Neural cell (in vitro differentiated cells): ENCODE data around the gene HELZ. TPM values are rescaled to one million over a fixed set of nuclear protein-coding genes. Genes with fewer than 3 reads are reported as not detected.

Experiments used
- H2AFZ ChIP-seq: fragments of 200-600, 300-800 bp; sonication (generic), shearing (Covaris generic); 2 replicates; pipeline ENCODE4 v1.6.0; 2014; ENCODE audit warnings: low read depth, mild to moderate bottlenecking, antibody characterized with exemption, low read length, moderate library complexity
- H3F3A ChIP-seq: fragments of 200-600 bp; shearing (Covaris generic); 2 replicates; pipeline ENCODE4 v1.6.1; 2016; ENCODE audit warnings: mild to moderate bottlenecking, moderate library complexity, mixed read lengths, antibody characterized with exemption, low read length; ENCODE audit not compliant: insufficient read depth, poor library complexity, severe bottlenecking
- H3K27ac ChIP-seq: fragments of 200-600, 300-800 bp; sonication (generic), shearing (Covaris generic); 2 replicates; pipeline ENCODE4 v1.5.1; 2014; ENCODE audit warnings: mild to moderate bottlenecking, low read length, moderate library complexity
- H3K27me3 ChIP-seq: fragments of 300-800, 200-600 bp; sonication (generic), shearing (Covaris generic); 2 replicates; pipeline ENCODE4 v1.6.0; 2014; ENCODE audit warnings: mild to moderate bottlenecking, low read depth, low read length, moderate library complexity; ENCODE audit not compliant: insufficient read depth
- H3K36me3 ChIP-seq: fragments of 300-800, 200-600 bp; sonication (generic), shearing (Covaris generic); 2 replicates; pipeline ENCODE4 v1.5.1; 2014; ENCODE audit warnings: mild to moderate bottlenecking, antibody characterized with exemption, low read length, moderate library complexity; ENCODE audit not compliant: insufficient read depth
- H3K4me2 ChIP-seq: fragments of 300-800, 200-600 bp; sonication (generic), shearing (Covaris generic); 2 replicates; pipeline ENCODE4 v1.6.0; 2014; ENCODE audit warnings: mild to moderate bottlenecking, low read length
- H3K4me3 ChIP-seq: fragments of 300-800, 200-600 bp; sonication (generic), shearing (Covaris generic); 2 replicates; pipeline ENCODE4 v1.5.1; 2014; ENCODE audit warnings: mild to moderate bottlenecking, low read length, moderate library complexity
- H3K79me2 ChIP-seq: fragments of 200-600 bp; shearing (Covaris generic); replicated peaks from 2 replicates; pipeline ENCODE4 v1.6.0; 2014; ENCODE audit warnings: mild to moderate bottlenecking, low read length, moderate library complexity; ENCODE audit not compliant: insufficient read depth
- H3K9ac ChIP-seq: fragments of 300-800, 200-600 bp; sonication (generic), shearing (Covaris generic); 2 replicates; pipeline ENCODE4 v1.6.1; 2016; ENCODE audit warnings: mild to moderate bottlenecking, low read length, mixed read lengths
- H3K9me2 ChIP-seq: fragments of 200-600 bp; shearing (Covaris generic); 2 replicates; pipeline ENCODE4 v1.6.1; 2016; ENCODE audit warnings: mild to moderate bottlenecking, low read length, mixed read lengths; ENCODE audit not compliant: insufficient read depth
- H3K9me3 ChIP-seq: fragments of 200-600, 300-800 bp; sonication (generic), shearing (Covaris generic); 2 replicates; pipeline ENCODE4 v1.6.1; 2016; ENCODE audit warnings: mild to moderate bottlenecking, mixed run types, low read length, moderate library complexity, mixed read lengths
- H4K20me1 ChIP-seq: fragments of 200-600 bp; shearing (Covaris generic); 2 replicates; pipeline ENCODE4 v1.6.1; 2016; ENCODE audit warnings: mild to moderate bottlenecking, mixed run types; ENCODE audit not compliant: insufficient read depth
- CTCF ChIP-seq: fragments of 450-650 bp; IDR thresholded peaks from 2 replicates; pipeline ENCODE4 v1.5.1; 2014; ENCODE audit warnings: antibody characterized with exemption, mild to moderate bottlenecking, moderate library complexity; ENCODE audit not compliant: poor library complexity, severe bottlenecking
- EP300 ChIP-seq: fragments of 450-650 bp; conservative IDR thresholded peaks from 2 replicates; pipeline ENCODE4 v1.6.1; 2014; ENCODE audit warnings: antibody characterized with exemption, mild to moderate bottlenecking, moderate library complexity; ENCODE audit not compliant: poor library complexity, severe bottlenecking
- EZH2 ChIP-seq: fragments of 200-600, 300-800 bp; shearing (Covaris generic), sonication (generic); IDR thresholded peaks from 2 replicates; pipeline ENCODE4 v1.6.1; 2014; ENCODE audit warnings: antibody characterized with exemption, low read length, borderline replicate concordance, mild to moderate bottlenecking; ENCODE audit not compliant: insufficient read depth, poor library complexity, severe bottlenecking
- MXI1 ChIP-seq: fragments of 450-650 bp; conservative IDR thresholded peaks from 2 replicates; pipeline ENCODE4 v1.6.1; 2014; ENCODE audit warnings: antibody characterized with exemption, mild to moderate bottlenecking; ENCODE audit not compliant: poor library complexity, severe bottlenecking
- POLR2AphosphoS5 ChIP-seq: IDR thresholded peaks from 2 replicates; pipeline ENCODE4 v1.6.1; 2012
- RAD21 ChIP-seq: fragments of 450-650 bp; conservative IDR thresholded peaks from 2 replicates; pipeline ENCODE4 v1.6.1; 2014; ENCODE audit warnings: antibody characterized with exemption, mild to moderate bottlenecking, moderate library complexity
- REST ChIP-seq: IDR thresholded peaks from 2 replicates; pipeline ENCODE4 v1.6.1; 2012; ENCODE audit warnings: borderline replicate concordance
- SMC3 ChIP-seq: fragments of 450-650 bp; conservative IDR thresholded peaks from 2 replicates; pipeline ENCODE4 v1.6.1; 2014; ENCODE audit warnings: antibody characterized with exemption, mild to moderate bottlenecking, moderate library complexity; ENCODE audit not compliant: poor library complexity
- TAF1 ChIP-seq: IDR thresholded peaks from 2 replicates; pipeline ENCODE4 v1.6.1; 2012; ENCODE audit warnings: low read depth
- polyA plus RNA-seq: library from polyadenylated mRNA; depleted of rRNA; stranded (reverse); fragments of >200 nt; gene quantifications from 2 replicates; pipeline ENCODE4 v1.2.3, GENCODE V29; 2014

Gene HELZ
- polyA plus RNA-seq, 1 donor from 2014 or later = 11.7 TPM

GRCh38 chr17:67125417-67125816, 119.6 kb downstream of the HELZ start:
- Histone ChIP-seq H2AFZ (no peak overlapping the region), H3K4me3 (no peak overlapping the region), H3K9me3 (no peaks in the 10 kb centered on the region)

GRCh38 chr17:67124450-67125148, 120.4 kb downstream of the HELZ start:
- Histone ChIP-seq H3K27me3 (no peaks in the 10 kb centered on the region), H3K27ac (no peak overlapping the region), H4K20me1 (no peaks in the 10 kb centered on the region), H2AFZ (no peak overlapping the region), H3K9me2 (no peaks in the 10 kb centered on the region), H3F3A (no peaks in the 10 kb centered on the region), H3K9ac (no peak overlapping the region), H3K4me3 (no peak overlapping the region), H3K36me3 (no peaks in the 10 kb centered on the region), H3K79me2 (no peaks in the 10 kb centered on the region), H3K9me3 (no peaks in the 10 kb centered on the region), H3K4me2 (no peak overlapping the region)
- TF ChIP-seq EP300 (no peak), TAF1 (no peak), RAD21 (no peak), SMC3 (no peak), EZH2 (no peak), REST (no peak), CTCF (no peak), MXI1 (no peak), POLR2AphosphoS5 (no peak)

More at GRCh38 chr17:67125417-67125816, 119.6 kb downstream of the HELZ start:
- Histone ChIP-seq H4K20me1 (no peaks in the 10 kb centered on the region), H3K4me2 (no peak overlapping the region), H3K27me3 (no peaks in the 10 kb centered on the region), H3K9ac (no peak overlapping the region), H3K27ac (no peak overlapping the region), H3F3A (no peaks in the 10 kb centered on the region), H3K9me2 (no peaks in the 10 kb centered on the region), H3K79me2 (no peaks in the 10 kb centered on the region), H3K36me3 (no peaks in the 10 kb centered on the region)
- TF ChIP-seq RAD21 (no peak), REST (no peak)
